SKM-1 treated with dmso at 0.1 percent for 144 hours (cell line): ENCODE data around the gene CYS1.
"Not testable (repeated sequence)": the region's sequence is repeated elsewhere in the genome, so short reads cannot be mapped to it uniquely, and the experiment has no call there.

Experiments used
- DNase-seq: peaks from one replicate; lab custom pipeline; 2025; ENCODE audit not compliant: unreplicated experiment; lab: John Stamatoyannopoulos, UW

The CYS1 gene, protein sequence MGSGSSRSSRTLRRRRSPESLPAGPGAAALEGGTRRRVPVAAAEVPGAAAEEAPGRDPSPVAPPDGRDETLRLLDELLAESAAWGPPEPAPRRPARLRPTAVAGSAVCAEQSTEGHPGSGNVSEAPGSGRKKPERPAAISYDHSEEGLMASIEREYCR

GRCh38 chr2:10079870-10080535, at the start of gene CYS1:
CYS1 (minus strand) TSS chr2:10080411; CDS start chr2:10080223, 188 bp downstream.
- DNase-seq = no peak

GRCh38 chr2:10129490-10129889, 49.3 kb upstream of the CYS1 start:
- no peak for DNase-seq

DNA sequence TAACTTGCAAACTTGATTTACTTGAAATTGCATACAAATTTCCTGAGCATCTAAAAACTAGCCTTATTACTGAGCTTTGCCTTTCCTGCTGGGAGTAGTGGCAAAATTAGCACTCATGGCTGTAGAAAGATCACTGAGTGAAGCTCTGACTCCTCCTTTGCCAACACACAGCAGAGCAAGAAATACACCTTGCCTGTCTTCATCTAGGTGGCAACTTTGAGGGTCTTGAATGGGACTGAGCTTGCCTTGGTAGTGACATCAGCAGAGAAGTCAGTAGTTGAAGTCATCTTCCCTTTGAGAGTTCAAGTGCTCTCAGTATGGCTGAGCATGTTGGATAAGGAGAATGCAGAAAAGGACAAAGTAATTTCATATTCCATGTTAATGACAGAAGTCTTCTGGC, 48.2 kb upstream of the CYS1 start:
- DNase-seq = no peak

DNA sequence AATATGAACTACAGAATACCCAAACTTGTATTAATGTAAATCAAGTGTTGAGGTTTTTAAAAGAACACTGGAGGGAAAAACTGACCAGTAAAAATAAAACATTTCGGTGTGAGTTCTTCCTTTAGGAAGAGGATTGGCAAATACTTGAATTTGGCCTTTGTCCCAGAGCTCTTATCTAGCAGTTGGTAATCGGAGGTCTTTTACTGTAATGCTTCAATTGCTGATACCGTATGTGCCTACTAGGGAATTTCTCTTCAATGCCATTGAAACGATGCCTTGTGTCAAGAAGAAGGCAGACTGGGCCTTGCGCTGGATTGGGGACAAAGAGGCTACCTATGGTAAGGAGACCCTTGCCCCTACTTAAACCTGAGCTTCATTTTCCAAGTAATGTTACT, 46.4 kb upstream of the CYS1 start:
- DNase-seq = no peak

GRCh38 chr2:10125842-10126631, 45.8 kb upstream of the CYS1 start:
- DNase-seq = no peak

- DNase-seq = peak; percentile 82
Observed at GRCh38 chr2:10124538-10125045, 44.4 kb upstream of the CYS1 start.

DNA sequence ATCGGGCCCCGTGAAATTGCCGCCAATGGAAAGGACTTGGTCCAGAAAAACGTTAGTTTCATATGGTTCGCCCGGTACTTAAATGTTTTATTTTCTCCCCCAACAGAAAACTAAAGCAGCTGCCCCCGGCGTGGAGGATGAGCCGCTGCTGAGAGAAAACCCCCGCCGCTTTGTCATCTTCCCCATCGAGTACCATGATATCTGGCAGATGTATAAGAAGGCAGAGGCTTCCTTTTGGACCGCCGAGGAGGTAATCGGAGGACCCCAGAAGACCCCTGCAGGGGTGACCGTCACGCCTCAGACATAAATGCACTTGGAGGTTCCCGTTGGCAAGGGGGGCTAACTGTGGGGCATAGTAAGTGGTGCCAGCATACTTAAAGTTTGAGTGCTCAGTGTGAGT, 43.1 kb upstream of the CYS1 start:
- no peak for DNase-seq

GRCh38 chr2:10122500-10123280, 42.5 kb upstream of the CYS1 start, which contains the start of gene RRM2:
RRM2 (plus strand) TSS chr2:10122739; CDS start chr2:10122799, 60 bp downstream.
- DNase-seq = peak; percentile 94

GRCh38 chr2:10120877-10121574, 40.8 kb upstream of the CYS1 start:
- DNase-seq = no peak

- DNase-seq = peak; percentile 88
Observed at GRCh38 chr2:10120158-10120876, 40.1 kb upstream of the CYS1 start.

- DNase-seq = no peak
Observed at GRCh38 chr2:10119601-10120157, 39.5 kb upstream of the CYS1 start.

DNA sequence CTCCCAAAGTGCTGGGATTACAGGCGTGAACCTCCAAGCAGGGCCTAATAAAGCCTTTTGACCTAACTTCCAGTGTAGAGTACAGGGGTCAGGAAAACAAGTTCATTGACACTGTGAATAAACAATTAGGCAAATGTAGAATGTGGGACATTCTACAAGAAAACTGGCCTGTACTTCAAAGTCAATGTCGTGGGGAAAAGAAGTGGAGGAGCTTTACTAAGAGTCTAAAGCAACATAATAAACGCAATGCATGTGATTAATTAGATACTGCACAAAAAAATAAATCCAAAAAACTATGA, 38.8 kb upstream of the CYS1 start:
- DNase-seq = no peak

DNA sequence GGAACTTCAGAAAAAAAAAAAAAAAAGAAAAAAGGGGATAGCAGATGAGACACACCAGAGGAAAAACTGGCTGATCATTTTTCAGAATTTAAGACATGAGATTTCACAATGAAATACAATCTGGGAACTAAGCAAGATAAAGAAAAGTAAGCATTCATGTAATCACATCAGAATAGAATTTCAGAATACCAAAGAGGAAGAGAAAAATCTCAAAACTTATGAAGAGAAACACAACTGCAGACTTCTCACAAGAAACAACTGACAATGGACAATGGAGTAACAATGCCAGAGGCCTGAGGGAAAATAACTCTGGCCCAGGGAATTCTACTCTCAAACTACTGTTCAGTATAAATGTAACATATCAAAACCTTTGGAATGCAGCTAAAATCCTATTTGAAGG, 29.1 kb upstream of the CYS1 start:
- no peak for DNase-seq

GRCh38 chr2:10104906-10105305, 24.7 kb upstream of the CYS1 start:
- not testable (repeated sequence) for DNase-seq

DNA sequence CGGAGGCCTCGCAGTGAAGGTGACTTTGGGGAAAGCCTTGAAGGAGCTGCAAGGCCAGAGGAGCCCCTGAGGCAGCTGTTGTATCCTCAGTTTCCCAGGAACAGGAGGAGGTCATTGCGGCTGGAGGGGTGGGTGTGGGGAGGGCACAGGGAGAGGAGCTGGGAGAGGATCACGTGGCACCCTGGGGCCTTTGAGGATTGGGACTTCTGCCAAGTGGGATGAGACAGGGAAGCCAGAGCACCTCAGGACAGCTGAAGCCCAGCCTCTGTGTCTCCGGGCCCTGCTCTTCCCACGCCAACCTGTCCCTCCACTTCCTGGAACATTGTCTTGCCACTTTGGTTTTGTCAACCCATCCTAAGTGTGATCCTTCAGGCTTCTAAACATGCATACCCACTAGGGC, 23.0 kb upstream of the CYS1 start:
- no peak for DNase-seq

DNA sequence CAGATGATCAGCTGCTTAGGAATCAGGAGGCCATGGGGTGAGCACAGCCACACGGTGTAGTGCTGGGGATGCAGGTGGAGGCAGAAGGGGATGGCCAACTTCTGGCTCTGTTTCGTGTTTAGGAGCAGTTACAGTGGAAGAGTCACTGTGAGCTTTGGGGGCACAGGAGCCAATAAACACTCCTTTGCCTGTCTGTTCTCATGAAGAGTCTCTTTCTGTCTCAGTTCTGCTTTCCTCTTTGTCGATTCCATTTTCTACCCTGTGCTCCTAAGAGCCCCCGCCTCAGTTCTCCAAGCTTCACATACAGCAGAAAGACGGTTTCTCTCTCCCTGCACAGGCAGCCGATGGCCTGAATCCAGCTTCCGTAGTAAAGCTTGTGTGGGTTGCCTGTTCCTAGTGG, 21.3 kb upstream of the CYS1 start:
- no peak for DNase-seq

DNA sequence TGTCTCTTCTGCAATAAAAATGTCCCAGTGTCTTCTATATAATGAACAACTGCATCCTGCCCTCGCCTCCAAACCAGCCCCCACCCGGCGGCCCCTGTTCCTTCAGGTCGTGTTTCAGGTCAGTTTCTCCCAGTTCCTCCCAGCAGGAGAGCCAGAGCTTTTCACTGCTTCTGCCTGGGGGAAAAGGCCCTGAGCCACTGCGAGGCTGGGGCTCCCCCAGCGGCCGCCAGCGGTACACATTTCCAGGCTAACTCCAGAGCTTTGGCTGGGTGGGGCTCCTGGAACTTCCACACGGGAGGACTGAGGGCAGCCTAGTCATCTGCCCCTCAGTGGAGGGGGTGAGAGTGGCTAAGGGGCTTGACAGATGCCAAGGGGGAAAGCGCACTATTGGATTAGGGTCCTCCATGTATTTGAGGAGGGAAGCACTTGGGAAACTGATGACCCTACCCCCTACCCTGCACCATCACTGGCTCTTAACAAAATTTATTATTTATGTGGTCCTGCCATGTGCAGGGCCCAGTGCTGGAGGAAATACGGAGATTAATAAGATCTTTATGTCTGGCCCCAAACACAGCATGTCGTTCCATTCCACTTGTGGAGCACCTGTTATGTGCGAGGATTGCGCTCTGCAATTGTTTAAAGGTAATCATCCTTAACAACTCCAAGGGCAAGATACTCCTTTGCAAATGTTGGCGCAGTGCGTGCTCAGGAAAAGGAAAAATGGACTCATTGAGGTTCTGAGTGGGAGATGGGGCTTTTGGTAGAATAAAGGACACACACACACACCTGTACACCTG, 17.3 kb upstream of the CYS1 start:
- DNase-seq = peak; percentile 34

DNA sequence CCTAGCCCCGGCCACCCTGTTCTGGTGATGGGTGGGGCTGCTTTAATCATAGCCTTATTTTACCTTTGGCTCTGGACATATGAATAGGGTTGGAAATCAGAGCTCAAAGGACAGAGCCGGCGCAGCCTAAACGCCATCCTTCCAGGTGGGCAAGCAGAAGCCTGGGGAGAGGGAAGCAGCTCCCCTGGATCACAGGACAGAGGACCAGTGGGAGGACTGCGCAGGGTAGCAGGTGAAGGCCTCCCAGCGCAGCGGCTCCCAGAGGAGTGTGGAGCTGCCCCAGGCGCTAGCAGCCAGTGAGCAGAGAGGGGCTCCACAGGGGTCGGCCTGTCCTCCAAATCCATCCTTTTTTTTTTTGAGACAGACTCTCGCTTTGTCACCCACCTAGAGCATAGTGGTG, 16.4 kb upstream of the CYS1 start:
- DNase-seq = no peak

DNA sequence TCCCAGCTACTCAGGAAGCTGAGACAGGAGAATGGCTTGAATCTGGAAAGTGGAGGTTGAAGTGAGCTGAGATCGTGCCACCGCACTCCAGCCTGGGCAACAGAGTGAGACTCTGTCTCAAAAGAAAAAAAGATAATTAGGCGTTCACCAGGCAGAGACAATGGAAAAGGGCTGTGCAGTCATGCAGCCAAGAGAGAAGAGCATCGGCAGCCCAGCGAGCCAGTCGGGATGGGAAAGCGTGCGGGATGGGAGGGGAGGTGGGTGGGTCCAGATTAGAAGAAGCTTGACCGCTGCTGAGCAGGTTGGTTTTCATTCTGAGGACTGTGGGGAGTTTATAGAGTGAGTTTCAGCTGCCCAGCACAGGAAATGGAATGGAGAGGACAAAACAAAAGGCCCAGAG, 15.0 kb upstream of the CYS1 start:
- DNase-seq = no peak
